ENCODE data around the gene PROKR1. TPM values are rescaled to one million over a fixed set of nuclear protein-coding genes. Genes with fewer than 3 reads are reported as not detected.
"Not testable (repeated sequence)": the region's sequence is repeated elsewhere in the genome, so short reads cannot be mapped to it uniquely, and the experiment has no call there.

PROKR1 gene
- total and polyA plus RNA-seq, 10 donors, result 0.02 to 0.09 (median 0.03) TPM; not detected in 7

GRCh38 chr2:68679166-68679916 is 36.0 kb downstream of the PROKR1 start:
- H3K27me3 ChIP-seq (replicated peaks in 1 of 7); H3K36me3 ChIP-seq; H3K4me1 ChIP-seq; intact Hi-C loops (cut with DNase I; ENCODE audit: low total_unique reads); DNase-seq: not testable (repeated sequence)
- peaks cover 0 to 21% (median 12%) of the 10 kb centered on the region in 8 donors for H3K9me3 ChIP-seq
- peak overlapping the region in 4 of 8 donors; percentile 13 to 67 (median 40) for H3K27ac ChIP-seq
- peak overlapping the region in 5 of 8 donors; percentile 5 to 61 (median 25) for H3K4me3 ChIP-seq
- WGBS, 5 donors, result 63 to 82% (median 78%) methylated on average over 20 to 25 of the region's 25 CpGs
- peak in 1 of 3 donors; percentile 9 for TF ChIP-seq POLR2AphosphoS5 (IDR thresholded peaks at IDR 0.05)

- intact Hi-C loops (cut with DNase I; ENCODE audit: low total_unique reads); H3K27me3 ChIP-seq (replicated peaks in 1 of 7); H3K4me1 ChIP-seq; DNase-seq; H3K36me3 ChIP-seq: not testable (repeated sequence)
- Histone ChIP-seq H3K4me3 (peak overlapping the region in 5 of 8 donors; percentile 5 to 61 (median 25)), H3K9me3 (peaks cover 0 to 15% (median 11%) of the 10 kb centered on the region in 8 donors), H3K27ac (peak overlapping the region in 3 of 8 donors; percentile 0 to 67 (median 13))
- WGBS, 5 donors, result 74 to 95% (median 86%) methylated on average over 5 to 9 of the region's 9 CpGs
These were observed 36.5 kb downstream of the PROKR1 start for GRCh38 chr2:68679917-68680267.

- no peak for TF ChIP-seq POLR2A (IDR thresholded peaks at IDR 0.05)
- no peak for TF ChIP-seq CTCF (IDR thresholded peaks at IDR 0.05 in 8 of 11, conservative IDR thresholded peaks at IDR 0.05 in 3 of 11)
- TF ChIP-seq POLR2AphosphoS5 (IDR thresholded peaks at IDR 0.05), result no peak
- 38 to 55% (median 53%) methylated on average over 2 of the region's 2 CpGs for WGBS, 5 donors
- intact Hi-C loops (cut with DNase I; ENCODE audit: low total_unique reads), result no loop called here
These were observed 40.8 kb downstream of the PROKR1 start for GRCh38 chr2:68684197-68684596.

GRCh38 chr2:68686178-68686577 is 42.8 kb downstream of the PROKR1 start:
- no peaks in the 10 kb centered on the region for H3K9me3 ChIP-seq
- no peak for TF ChIP-seq POLR2A (IDR thresholded peaks at IDR 0.05)
- no peak for TF ChIP-seq CTCF (IDR thresholded peaks at IDR 0.05 in 8 of 11, conservative IDR thresholded peaks at IDR 0.05 in 3 of 11)
- peaks cover 3 to 32% (median 22%) of the 10 kb centered on the region in 6 donors for H3K4me1 ChIP-seq
- no peaks in the 10 kb centered on the region for H3K27me3 ChIP-seq (replicated peaks in 1 of 7)
- H3K4me3 ChIP-seq, result no peak overlapping the region
- whole genome bisulfite sequencing, 5 donors, result 88 to 93% (median 89%) methylated on average over 5 of the region's 5 CpGs
- no peaks in the 10 kb centered on the region for H3K36me3 ChIP-seq
- H3K27ac ChIP-seq, result no peak overlapping the region
- DNase-seq, result no peak
- intact Hi-C loops (cut with DNase I; ENCODE audit: low total_unique reads), result no loop called here

More at GRCh38 chr2:68684197-68684596, 40.8 kb downstream of the PROKR1 start:
- Histone ChIP-seq H3K9me3 (no peaks in the 10 kb centered on the region), H3K27me3 (replicated peaks in 1 of 7) (no peaks in the 10 kb centered on the region), H3K36me3 (no peaks in the 10 kb centered on the region), H3K27ac (no peak overlapping the region), H3K4me3 (no peak overlapping the region), H3K4me1 (peaks cover 0 to 12% (median 3%) of the 10 kb centered on the region in 6 donors)
- DNase-seq, result no peak

- WGBS, 5 donors, result 93 to 97% (median 93%) methylated on average over 1 of the region's 1 CpG
- H3K4me3 ChIP-seq, result no peak overlapping the region
- no peak for TF ChIP-seq POLR2AphosphoS5 (IDR thresholded peaks at IDR 0.05)
- no peak for TF ChIP-seq POLR2A (IDR thresholded peaks at IDR 0.05)
- TF ChIP-seq CTCF (IDR thresholded peaks at IDR 0.05 in 8 of 11, conservative IDR thresholded peaks at IDR 0.05 in 3 of 11), result no peak
- H3K36me3 ChIP-seq, result no peaks in the 10 kb centered on the region
- intact Hi-C loops (cut with DNase I; ENCODE audit: low total_unique reads), result no loop called here
- H3K27me3 ChIP-seq (replicated peaks in 1 of 7), result no peaks in the 10 kb centered on the region
- H3K4me1 ChIP-seq, result peaks cover 3 to 39% (median 22%) of the 10 kb centered on the region in 6 donors
- DNase-seq, result no peak
- no peaks in the 10 kb centered on the region for H3K9me3 ChIP-seq
- no peak overlapping the region for H3K27ac ChIP-seq
These were observed 43.6 kb downstream of the PROKR1 start for GRCh38 chr2:68687018-68687417.

Measured in spleen (tissue), 11 donors.